NCI-H2107 treated with DMSO at 0.1 percent for 48 hours (cell line): ENCODE results near the gene AOX1.
"Not testable (repeated sequence)": the region's sequence is repeated elsewhere in the genome, so short reads cannot be mapped to it uniquely, and the experiment has no call there.

Source experiments
- DNase-seq: peaks from one replicate; lab custom pipeline; 2025; ENCODE audit not compliant: unreplicated experiment; lab: John Stamatoyannopoulos, UW

Gene AOX1

GRCh38 chr2:200585730-200586643 lies at the start of gene AOX1:
Gene AOX1 (plus strand): TSS chr2:200586014. CDS start chr2:200586109, 95 bp downstream.
- DNase-seq: no peak

- no peak for DNase-seq
These were observed 47.7 kb upstream of the AOX1 start for GRCh38 chr2:200538139-200538538.

GRCh38 chr2:200540793-200541192 lies 45.0 kb upstream of the AOX1 start:
- DNase-seq: no peak

- not testable (repeated sequence) for DNase-seq
These were observed 19.2 kb upstream of the AOX1 start for GRCh38 chr2:200566596-200566995.

GRCh38 chr2:200567932-200568331 lies 17.9 kb upstream of the AOX1 start:
- DNase-seq: no peak

DNA sequence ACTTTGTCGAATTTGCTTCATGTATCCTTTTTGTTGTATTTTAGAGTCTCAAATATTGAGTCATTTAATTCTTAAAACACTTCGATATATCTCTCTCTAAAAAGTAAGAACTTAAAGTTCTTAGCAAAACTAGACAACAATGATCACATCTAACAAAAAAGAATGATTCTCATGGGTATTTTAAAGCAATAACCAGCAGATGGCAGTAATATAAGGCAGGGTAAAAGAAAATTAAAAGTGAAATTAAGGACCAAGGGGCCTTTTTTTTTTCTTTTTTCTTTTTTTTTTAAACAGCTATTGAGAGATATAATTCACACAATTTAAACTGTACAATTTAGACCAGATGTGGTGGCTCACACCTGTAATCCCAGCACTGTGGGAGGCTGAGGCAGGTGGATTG lies 9.9 kb upstream of the AOX1 start:
- DNase-seq: no peak

DNA sequence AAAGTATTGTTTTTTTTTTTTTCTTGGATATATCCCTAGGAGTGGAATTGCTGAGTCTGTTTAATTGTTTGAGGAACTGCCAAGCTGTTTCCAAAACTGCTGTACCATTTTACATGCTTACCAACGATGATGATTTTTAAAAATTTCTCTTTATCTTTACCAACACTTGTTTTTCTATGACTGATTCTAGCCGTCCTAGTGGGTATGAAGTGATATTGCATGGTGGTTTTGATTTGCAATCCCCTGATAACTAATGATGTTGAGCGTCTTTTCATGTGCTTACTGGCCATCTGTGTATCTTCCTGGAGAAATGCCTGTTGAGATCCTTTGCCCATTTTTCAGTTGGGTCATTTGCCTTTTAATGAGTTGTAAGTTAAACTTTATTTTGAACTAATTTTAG lies 8.8 kb upstream of the AOX1 start:
- DNase-seq: no peak

DNA sequence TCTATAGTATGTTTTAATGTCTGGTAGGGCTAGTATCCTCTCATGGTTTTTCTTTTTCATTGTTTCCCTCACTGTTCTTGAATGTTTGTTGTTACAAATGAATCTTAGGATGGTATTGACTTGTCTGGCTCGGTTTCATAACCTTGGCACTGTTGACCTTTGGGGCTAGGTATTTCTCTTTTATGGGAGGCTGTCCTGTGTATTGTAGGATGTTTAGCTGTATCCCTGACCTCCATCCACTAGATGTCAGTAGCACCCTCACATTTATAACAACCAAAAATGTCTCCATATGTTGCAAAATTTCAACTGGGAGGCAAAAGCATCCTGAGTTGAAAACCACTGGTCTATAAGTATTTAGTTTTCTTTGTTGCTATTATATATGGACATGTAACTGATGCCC lies 7.0 kb upstream of the AOX1 start:
- no peak for DNase-seq

- DNase-seq: no peak
These were observed 1.2 kb upstream of the AOX1 start for GRCh38 chr2:200584639-200585038.

DNA sequence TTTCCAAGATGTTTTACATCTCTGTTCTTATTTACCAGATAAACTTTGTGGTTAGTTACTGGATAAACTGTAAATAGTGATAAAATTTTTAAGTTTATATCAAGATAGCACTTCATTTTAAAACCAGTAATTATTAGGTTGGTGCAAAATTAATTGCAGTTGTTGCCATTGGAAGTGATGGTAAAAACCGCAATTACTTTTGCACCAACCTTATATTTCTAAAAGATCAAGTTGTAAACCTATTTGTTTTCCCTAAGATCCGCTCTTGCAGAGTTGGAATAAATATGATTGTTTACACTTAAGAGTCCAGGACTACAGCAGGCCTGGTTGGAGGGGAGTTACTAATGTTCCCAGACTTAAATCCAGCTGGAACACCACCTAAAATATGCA lies 479 bp upstream of the AOX1 start:
- DNase-seq: no peak

DNA sequence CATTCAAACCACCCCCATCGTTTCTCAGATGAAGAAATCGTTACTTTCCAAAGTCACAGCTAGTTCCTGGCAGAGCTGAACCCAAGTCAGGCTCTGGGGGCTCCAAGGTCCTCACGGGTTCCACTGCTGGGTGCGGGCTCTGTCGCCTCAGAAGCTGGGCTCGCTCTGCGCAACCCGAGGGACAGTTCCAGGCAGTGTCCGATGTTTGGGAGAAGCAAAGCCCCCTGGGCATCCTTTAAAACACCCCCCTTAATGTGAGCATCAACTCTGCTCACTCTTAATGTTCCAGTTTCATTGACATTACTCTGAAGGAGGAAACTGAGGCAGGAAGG lies 796 bp downstream of the AOX1 start:
- no peak for DNase-seq

DNA sequence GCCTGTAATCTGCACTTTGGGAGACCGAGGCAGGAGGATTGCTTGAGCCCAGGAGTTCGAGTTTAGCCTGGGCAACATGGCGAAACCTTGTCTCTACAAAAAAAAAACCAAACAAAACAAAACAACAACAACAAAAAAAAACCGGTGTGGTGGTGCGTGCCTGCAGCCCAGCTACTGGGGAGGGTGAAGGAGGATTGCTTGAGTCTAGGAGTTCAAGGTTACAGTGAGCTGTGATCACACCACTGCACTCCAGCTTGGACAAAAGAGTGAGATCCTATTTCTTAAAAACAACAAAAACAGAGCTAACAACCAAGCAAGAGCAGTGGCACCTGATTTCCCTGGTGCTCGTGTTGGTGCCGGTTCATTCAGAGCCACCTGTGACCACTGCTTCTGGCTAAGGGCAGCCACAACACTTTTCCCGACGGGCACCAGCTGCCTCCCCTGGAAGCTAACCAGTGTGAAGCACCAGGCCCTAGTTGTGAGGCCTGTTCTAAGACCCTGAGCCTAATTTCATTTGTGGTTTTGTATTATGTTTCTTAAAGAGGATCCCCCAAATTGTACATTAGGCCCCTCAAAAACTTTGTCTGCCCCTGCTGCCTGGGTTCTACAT lies 1.3 kb downstream of the AOX1 start:
- DNase-seq: no peak

DNA sequence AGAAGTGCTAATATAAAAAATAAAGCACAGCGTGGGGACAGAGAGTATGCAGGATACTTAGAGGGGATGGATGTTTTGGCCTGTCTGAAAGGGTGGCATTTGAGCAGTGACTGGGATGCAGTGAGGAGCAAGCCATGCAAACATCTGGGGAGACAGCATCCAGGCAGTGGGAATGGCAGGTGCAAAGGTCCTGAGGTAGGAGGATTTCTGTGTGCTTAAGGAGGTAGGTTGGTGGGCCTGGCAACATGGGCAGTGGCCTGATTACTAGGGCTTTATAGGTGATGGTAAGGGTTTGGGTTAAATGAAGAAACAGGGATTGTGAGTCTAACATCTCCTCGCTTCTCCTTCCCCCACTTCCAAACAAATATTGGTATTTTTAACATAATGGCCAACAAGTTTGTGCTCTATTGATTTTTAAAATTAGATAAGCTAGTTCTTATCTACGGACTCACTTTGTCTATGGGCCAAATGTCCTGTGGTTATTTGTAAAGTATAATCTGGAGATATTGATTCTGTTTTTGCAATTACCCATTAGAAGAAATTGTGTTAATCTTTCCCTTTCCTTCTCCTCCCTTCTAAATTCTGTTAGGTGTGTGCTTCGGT lies 2.4 kb downstream of the AOX1 start:
- no peak for DNase-seq

GRCh38 chr2:200590090-200590489 lies 4.3 kb downstream of the AOX1 start:
- no peak for DNase-seq

DNA sequence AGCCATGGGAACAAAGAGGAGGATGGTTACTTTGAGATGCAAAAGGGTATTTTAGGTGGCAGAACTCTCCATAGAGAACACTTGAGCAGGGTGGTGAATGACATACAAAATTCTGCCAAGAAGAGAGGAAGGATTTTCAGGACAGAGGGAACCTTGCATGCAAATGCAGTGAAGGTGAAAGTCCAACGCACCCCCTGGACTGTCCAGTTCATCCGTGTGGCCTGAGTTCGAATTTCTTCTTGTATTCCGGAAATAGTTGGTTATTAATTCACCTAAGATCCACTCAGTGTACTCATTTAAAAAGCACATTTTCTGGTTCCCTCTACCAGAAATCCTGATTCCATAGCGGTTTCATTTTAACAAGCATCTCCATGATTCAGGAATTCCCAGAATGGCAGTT lies 5.5 kb downstream of the AOX1 start:
- no peak for DNase-seq

DNA sequence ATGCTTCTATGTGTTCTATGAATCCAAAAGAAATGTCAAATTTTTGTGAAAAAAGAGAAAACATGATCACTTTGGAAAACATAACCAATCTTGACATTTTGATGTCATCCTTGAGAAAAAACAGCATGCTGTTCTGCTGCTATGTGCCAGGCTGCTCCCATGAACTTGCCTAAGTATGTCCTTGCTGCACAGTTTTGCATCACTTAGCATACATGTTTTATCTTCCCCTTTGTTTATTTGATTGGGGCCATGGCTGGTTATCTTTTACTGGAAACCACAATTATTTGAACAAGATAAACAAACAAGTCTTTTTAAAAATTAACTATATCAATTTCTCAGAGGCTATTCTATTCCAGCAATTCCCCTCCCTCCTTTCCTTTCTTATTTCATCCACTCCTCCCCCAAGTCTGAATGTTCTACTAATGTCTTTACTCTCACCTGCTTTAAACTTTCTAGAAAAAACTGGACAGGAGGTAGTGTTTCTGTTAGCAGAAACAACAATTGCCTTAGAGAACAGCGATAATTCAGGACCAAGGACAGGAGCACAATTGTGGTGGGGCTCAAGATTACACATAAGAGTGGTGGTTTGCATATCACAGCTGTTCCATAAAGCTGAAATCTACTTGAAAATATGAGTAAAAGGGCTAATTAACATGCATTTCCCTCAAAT lies 6.7 kb downstream of the AOX1 start:
- no peak for DNase-seq

DNA sequence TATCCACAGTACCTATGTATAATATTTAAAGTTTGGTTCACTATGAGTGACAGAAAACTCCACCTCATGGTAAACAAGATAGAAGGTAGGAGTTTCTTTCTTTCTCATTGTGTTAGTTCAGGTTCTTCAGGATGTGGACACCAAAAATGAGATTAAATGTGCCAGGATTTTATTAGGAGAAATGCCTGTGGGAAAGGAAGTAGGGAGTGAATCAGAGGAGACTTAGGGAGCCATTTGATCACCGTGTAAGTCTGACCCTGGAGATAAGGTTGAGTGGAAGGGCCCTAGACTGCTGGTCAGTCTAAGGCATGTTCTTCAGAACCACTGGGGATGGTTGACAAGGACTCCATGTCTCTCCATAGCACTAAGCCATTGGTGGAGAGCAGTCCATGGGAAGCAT lies 8.1 kb downstream of the AOX1 start:
- DNase-seq: no peak

DNA sequence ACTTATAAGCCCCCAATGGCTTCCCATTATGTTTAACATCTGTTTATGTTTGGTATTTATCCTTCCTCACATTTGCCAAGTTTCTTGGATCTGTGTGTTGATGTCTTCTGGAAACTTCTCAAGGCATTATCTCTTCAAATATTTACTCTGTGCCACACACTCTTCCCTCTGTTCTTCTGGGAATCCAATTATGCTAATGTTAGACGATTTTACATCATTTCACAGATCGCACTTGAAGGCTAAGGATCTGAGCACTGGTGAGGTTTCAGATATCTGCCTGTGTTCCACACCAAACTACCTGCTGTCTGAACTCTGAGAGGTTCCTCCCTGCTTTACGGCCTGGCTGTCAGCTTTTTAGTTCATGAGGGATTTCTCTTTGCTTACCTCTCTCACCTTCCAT lies 10.1 kb downstream of the AOX1 start:
- DNase-seq: no peak

DNA sequence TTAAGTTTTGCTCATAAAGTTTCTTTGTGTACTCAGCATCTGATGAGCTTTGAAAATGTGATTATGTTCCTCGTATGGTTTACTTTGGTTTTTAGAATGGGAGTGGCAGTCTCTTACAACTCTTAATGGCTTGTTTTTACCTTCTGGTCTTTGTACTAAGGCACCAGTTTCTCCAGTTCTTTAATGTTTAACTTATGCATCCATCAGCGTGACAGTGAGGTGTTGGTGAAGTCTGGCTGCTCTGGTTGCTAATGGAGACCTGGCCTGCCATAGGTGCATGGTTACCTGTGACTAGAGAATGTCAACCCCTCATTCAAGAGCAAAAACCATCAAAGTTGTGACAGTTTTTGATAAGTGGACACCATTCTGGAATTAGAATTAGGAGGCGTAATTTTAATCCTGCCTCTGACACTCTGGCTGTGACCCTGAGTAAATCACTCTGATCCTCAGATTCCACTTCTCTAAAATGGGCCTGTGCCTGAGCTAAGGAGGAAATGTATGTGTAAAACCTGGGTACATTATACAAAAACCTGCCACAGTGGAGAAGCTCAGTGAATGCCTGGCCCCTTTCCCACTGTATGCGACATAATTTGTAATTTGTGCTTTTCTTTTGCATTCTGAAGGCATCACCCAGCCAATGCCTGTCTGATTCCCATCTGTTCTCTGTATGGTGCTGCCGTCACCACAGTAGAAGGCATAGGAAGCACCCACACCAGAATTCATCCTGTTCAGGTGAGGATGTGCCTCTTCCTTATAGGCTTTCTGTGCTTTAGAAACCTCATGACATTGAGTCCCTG lies 11.2 kb downstream of the AOX1 start:
- DNase-seq: no peak

DNA sequence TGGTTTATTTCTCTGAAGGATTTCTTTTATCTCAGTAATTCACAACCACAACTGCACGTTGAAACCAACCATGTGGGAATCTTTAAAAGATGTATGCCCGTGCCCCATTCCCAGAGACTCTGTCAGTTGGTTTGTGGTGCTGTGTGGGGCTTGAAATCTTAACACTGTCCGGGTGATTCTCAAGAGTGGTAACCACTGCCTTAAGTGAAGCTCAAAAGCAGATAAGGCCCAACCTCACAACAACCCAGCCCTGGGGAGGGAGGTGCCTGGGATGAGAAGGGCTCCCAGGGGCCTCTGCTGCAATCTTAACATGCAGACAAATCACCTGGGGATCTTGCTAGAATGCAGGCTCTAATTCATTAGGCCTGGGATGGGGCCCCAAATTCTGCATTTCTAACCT lies 13.4 kb downstream of the AOX1 start:
- DNase-seq: no peak
